Endothelial cell of umbilical vein (primary cell): ENCODE measurements around the gene ATXN7L2. TPM values are rescaled to one million over a fixed set of nuclear protein-coding genes. Genes with fewer than 3 reads are reported as not detected.

ENCODE experiments used
- BruUV-seq: library from RNA; stranded (reverse); fragments of 400-500 nt; replicated peaks from 2 replicates; lab custom pipeline; 2021; lab: Mats Ljungman, UMichigan
- CTCF ChIA-PET: fragments of 300-600, 350-600 bp; sonication (Branson Sonifier 250); formaldehyde crosslinking; loops from one replicate; lab custom pipeline; 2021; ENCODE audit warnings: antibody characterized with exemption, inconsistent platforms; lab: Charles Lee
- POLR2A ChIA-PET: fragments of 300-600, 350-600 bp; sonication (Branson Sonifier 250); formaldehyde crosslinking; loops from one replicate; lab custom pipeline; 2021; ENCODE audit warnings: antibody characterized with exemption, inconsistent platforms; lab: Charles Lee
- DNase-seq: peaks from one replicate; pipeline ENCODE4 v3.0.0-alpha.2; 2011; ENCODE audit warnings: low read depth, low spot score
- FAIRE-seq: peaks from 2 replicates; lab custom pipeline; 2011; peaks lifted over from hg19 to GRCh38; lab: Jason Lieb, UNC
- H2AFZ ChIP-seq: 2 replicates; pipeline ENCODE4 v1.6.0; 2012; ENCODE audit warnings: low read depth, low read length, control low read depth, inconsistent platforms
- H3K27ac ChIP-seq: 2 replicates; pipeline ENCODE4 v1.5.1; 2011; ENCODE audit warnings: low read depth, mild to moderate bottlenecking, control low read depth, low read length, moderate library complexity; ENCODE audit not compliant: insufficient read depth
- H3K27me3 ChIP-seq, 2 experiments: 2 replicates each; pipeline versions ENCODE4 v1.6.0 to v1.6.1; 2011; ENCODE audit warnings: low read length in 2 of 2, mixed read lengths in 1 of 2; ENCODE audit not compliant: control insufficient read depth in 2 of 2, insufficient read depth in 2 of 2
- H3K36me3 ChIP-seq, 2 experiments: 2 replicates in 1 of 2; 3 replicates in 1 of 2; pipeline ENCODE4 v1.5.1; 2011; ENCODE audit warnings: low read length in 2 of 2, mild to moderate bottlenecking in 1 of 2, moderate library complexity in 1 of 2; ENCODE audit not compliant: control insufficient read depth in 2 of 2, insufficient read depth in 2 of 2; ENCODE audit errors: extremely low read depth in 1 of 2
- H3K4me1 ChIP-seq: 3 replicates; pipeline ENCODE4 v1.5.1; 2011; ENCODE audit warnings: mild to moderate bottlenecking, low read length; ENCODE audit not compliant: control insufficient read depth, insufficient read depth; ENCODE audit errors: extremely low read depth
- H3K4me2 ChIP-seq: 2 replicates; pipeline ENCODE4 v1.6.1; 2011; ENCODE audit warnings: low read length, control low read depth, mixed read lengths; ENCODE audit not compliant: insufficient read depth
- H3K4me3 ChIP-seq, 3 experiments: fragments of 200-600 bp in 1 of 3; sonication (generic), shearing (Covaris generic) in 1 of 3; replicated peaks in 1 of 3; 2 replicates each; pipeline ENCODE4 v1.5.1; 2011 to 2016; ENCODE audit warnings: control low read depth in 3 of 3, low read length in 3 of 3, mild to moderate bottlenecking in 2 of 3, inconsistent platforms in 1 of 3, low read depth in 1 of 3, moderate library complexity in 1 of 3; ENCODE audit not compliant: insufficient read depth in 1 of 3
- H3K79me2 ChIP-seq: 2 replicates; pipeline ENCODE4 v1.6.0; 2012; ENCODE audit warnings: low read length, inconsistent platforms; ENCODE audit not compliant: control insufficient read depth, insufficient read depth
- H3K9ac ChIP-seq: replicated peaks from 2 replicates; pipeline ENCODE3; 2011; ENCODE audit warnings: low read length, control low read depth; ENCODE audit not compliant: insufficient read depth; ENCODE audit errors: extremely low read depth
- H3K9me1 ChIP-seq: replicated peaks from 3 replicates; pipeline ENCODE4 v1.6.0; 2011; ENCODE audit warnings: mild to moderate bottlenecking, low read length; ENCODE audit not compliant: control insufficient read depth, insufficient read depth; ENCODE audit errors: extremely low read depth
- H3K9me3 ChIP-seq: replicated peaks from 2 replicates; pipeline ENCODE4 v1.5.1; 2012; ENCODE audit warnings: low read length, inconsistent platforms; ENCODE audit not compliant: control insufficient read depth, insufficient read depth
- H4K20me1 ChIP-seq: replicated peaks from 2 replicates; pipeline ENCODE3; 2011; ENCODE audit warnings: mild to moderate bottlenecking, low read length; ENCODE audit not compliant: control insufficient read depth, insufficient read depth; ENCODE audit errors: extremely low read depth
- EZH2 ChIP-seq: IDR thresholded peaks from 2 replicates; pipeline ENCODE4 v1.6.1; 2012; ENCODE audit warnings: borderline replicate concordance, low read depth, mild to moderate bottlenecking, moderate library complexity, low read length, inconsistent platforms; ENCODE audit not compliant: severe bottlenecking
- FOS ChIP-seq: IDR thresholded peaks from 2 replicates; pipeline ENCODE4 v1.6.1; 2011; ENCODE audit warnings: mild to moderate bottlenecking, low read length, moderate library complexity, borderline replicate concordance; ENCODE audit not compliant: insufficient read depth
- GATA2 ChIP-seq: IDR thresholded peaks from 2 replicates; pipeline ENCODE4 v1.7.0; 2011; ENCODE audit warnings: low read depth, mild to moderate bottlenecking, moderate library complexity, mixed read lengths, low read length; ENCODE audit not compliant: insufficient read length, insufficient read depth
- JUN ChIP-seq: IDR thresholded peaks from 2 replicates; pipeline ENCODE4 v1.6.1; 2011; ENCODE audit warnings: borderline replicate concordance, low read depth; ENCODE audit not compliant: insufficient read length, insufficient read depth
- MYC ChIP-seq: IDR thresholded peaks from one replicate; pipeline ENCODE4 v1.6.1; 2011; ENCODE audit warnings: mild to moderate bottlenecking, low read depth, low read length
- POLR2A ChIP-seq: IDR thresholded peaks from 2 replicates; pipeline ENCODE4 v1.6.1; 2012; ENCODE audit warnings: low read depth, mild to moderate bottlenecking, control low read depth, low read length
- POLR2AphosphoS5 ChIP-seq: IDR thresholded peaks from 2 replicates; pipeline ENCODE4 v1.6.1; 2012; ENCODE audit warnings: low read depth, mild to moderate bottlenecking, control low read depth, low read length, moderate library complexity; ENCODE audit not compliant: insufficient read depth
- dilution Hi-C: fragments of 300-500 bp; cut with MboI; formaldehyde crosslinking; loops from one replicate; pipeline ENCODE4 v1.15.0; 2019; ENCODE audit warnings: low sequenced_read_pairs; ENCODE audit not compliant: extremely low pct_ligation_motif_present
- intact Hi-C: fragments of 100-400 bp; cut with micrococcal nuclease; formaldehyde crosslinking; loops from one replicate; pipeline ENCODE4 v1.10.0; 2022
- polyA plus RNA-seq, 4 experiments: library from polyadenylated mRNA; depleted of rRNA in 3 of 4; stranded (reverse) in 3 of 4; unstranded in 1 of 4; fragments of >200 nt; gene quantifications; 2 replicates each; pipeline versions ENCODE4 v1.2.1 to v1.2.3, GENCODE V29; 2011 to 2012; ENCODE audit warnings: missing spikeins in 1 of 4
- total RNA-seq: library from RNA; stranded (reverse); gene quantifications from 2 replicates; pipeline ENCODE4 v1.2.3, GENCODE V29; 2021
- TF ChIP-seq, protein P1 (sequence below): IDR thresholded peaks from 2 replicates; pipeline ENCODE4 v1.6.1; 2011; ENCODE audit not compliant: insufficient read depth, insufficient read length
- TF ChIP-seq, protein P2 (sequence below), 2 donors: IDR thresholded peaks; 1 replicate in 1 of 2; 2 replicates in 1 of 2; pipeline ENCODE4 v1.5.1; 2011; ENCODE audit warnings: low read length in 2 of 2, mild to moderate bottlenecking in 2 of 2, moderate library complexity in 2 of 2, control low read depth in 1 of 2, inconsistent platforms in 1 of 2, low read depth in 1 of 2; ENCODE audit not compliant: insufficient read depth in 1 of 2; ENCODE audit errors: extremely low read depth in 1 of 2

ATXN7L2 gene
- total and polyA plus RNA-seq, 2 donors (not counting 3 experiments of a cell fraction or from before 2014, with no cell fraction given), result 4.4 to 4.9 TPM

DNA sequence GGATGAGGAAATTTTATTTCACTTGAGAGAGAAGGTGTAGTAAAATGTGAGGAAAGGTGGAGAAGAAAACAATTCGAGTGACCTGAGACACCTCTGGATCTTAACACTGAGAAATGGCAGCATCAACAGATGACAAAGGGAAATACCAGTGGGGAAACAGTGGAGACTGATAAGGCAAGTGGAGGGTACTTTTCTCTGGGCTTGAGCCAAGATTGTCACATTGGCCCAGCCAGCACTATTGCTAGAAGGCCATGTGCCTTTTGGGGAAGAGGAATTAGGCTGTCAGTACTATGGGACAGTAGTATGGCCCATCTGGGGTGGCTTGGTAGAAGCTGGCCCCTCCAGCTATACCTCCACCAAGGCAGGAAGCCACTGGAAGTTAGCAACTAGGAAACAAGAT, 9.0 kb upstream of the ATXN7L2 start:
- no peak overlapping the region for H3K4me3 ChIP-seq
- H3K4me1 ChIP-seq, result no peaks in the 10 kb centered on the region
- no TSS peak for BruUV-seq
- no peaks in the 10 kb centered on the region for H4K20me1 ChIP-seq
- no peak overlapping the region for H2AFZ ChIP-seq
- no peaks in the 10 kb centered on the region for H3K79me2 ChIP-seq
- intact Hi-C loops, result no loop called here
- H3K9me1 ChIP-seq, result no peaks in the 10 kb centered on the region
- TF ChIP-seq, protein P1, sequence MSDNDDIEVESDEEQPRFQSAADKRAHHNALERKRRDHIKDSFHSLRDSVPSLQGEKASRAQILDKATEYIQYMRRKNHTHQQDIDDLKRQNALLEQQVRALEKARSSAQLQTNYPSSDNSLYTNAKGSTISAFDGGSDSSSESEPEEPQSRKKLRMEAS, result no peak
- TF ChIP-seq POLR2AphosphoS5 (no peak), POLR2A (no peak), MYC (no peak), FOS (no peak), JUN (no peak), EZH2 (no peak), GATA2 (no peak)
- TF ChIP-seq, protein P2, sequence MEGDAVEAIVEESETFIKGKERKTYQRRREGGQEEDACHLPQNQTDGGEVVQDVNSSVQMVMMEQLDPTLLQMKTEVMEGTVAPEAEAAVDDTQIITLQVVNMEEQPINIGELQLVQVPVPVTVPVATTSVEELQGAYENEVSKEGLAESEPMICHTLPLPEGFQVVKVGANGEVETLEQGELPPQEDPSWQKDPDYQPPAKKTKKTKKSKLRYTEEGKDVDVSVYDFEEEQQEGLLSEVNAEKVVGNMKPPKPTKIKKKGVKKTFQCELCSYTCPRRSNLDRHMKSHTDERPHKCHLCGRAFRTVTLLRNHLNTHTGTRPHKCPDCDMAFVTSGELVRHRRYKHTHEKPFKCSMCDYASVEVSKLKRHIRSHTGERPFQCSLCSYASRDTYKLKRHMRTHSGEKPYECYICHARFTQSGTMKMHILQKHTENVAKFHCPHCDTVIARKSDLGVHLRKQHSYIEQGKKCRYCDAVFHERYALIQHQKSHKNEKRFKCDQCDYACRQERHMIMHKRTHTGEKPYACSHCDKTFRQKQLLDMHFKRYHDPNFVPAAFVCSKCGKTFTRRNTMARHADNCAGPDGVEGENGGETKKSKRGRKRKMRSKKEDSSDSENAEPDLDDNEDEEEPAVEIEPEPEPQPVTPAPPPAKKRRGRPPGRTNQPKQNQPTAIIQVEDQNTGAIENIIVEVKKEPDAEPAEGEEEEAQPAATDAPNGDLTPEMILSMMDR (IDR thresholded peaks at IDR 0.05; ENCODE audit: extremely low read depth in 1 of 2, insufficient read depth in 1 of 2, low read depth in 1 of 2, low read length in 2 of 2), result no peak
- H3K9me3 ChIP-seq, result no peaks in the 10 kb centered on the region
- no peak overlapping the region for H3K4me2 ChIP-seq
- DNase-seq, result no peak
- ChIA-PET CTCF (no interaction called here), POLR2A (no interaction called here)
- dilution Hi-C loops, result no loop called here
- no peak overlapping the region for H3K9ac ChIP-seq
- FAIRE-seq, result no peak
- H3K27ac ChIP-seq, result no peak overlapping the region
- H3K36me3 ChIP-seq, result no peaks in the 10 kb centered on the region
- peaks cover 32 to 40% of the 10 kb centered on the region in 2 experiments for H3K27me3 ChIP-seq
